Measurements from ENCODE around the gene RIMS4. TPM values are rescaled to one million over a fixed set of nuclear protein-coding genes. Genes with fewer than 3 reads are reported as not detected.

RIMS4 gene
- total RNA-seq, 2 experiments from 2014 or later = not detected

- Mint-ChIP-seq H3K27ac (no peak overlapping the region), H3K4me1 (ENCODE audit: low read depth) (peaks cover 14% of the 10 kb centered on the region), H3K9me3 (no peaks in the 10 kb centered on the region), H3K36me3 (ENCODE audit: low read depth) (no peaks in the 10 kb centered on the region), H3K4me3 (no peak overlapping the region), H3K27me3 (no peaks in the 10 kb centered on the region)
- no peak for TF ChIP-seq CTCF (IDR thresholded peaks at IDR 0.05)
- ChIA-PET CTCF (interaction anchor here (1.4 kb wide), 1 partner anchor 44 kb away, joined by 4 read pairs; no protein-coding TSS in a partner anchor), POLR2A (no interaction called here)
- no peak for DNase-seq
- ATAC-seq = no peak
- intact Hi-C loops (cut with micrococcal nuclease) = no loop called here
Measured at GRCh38 chr20:44728801-44729443, 81.4 kb downstream of the RIMS4 start.

- Mint-ChIP-seq H3K27ac (no peak overlapping the region), H3K9me3 (no peaks in the 10 kb centered on the region), H3K27me3 (no peaks in the 10 kb centered on the region), H3K4me1 (ENCODE audit: low read depth) (peaks cover 9% of the 10 kb centered on the region), H3K36me3 (ENCODE audit: low read depth) (no peaks in the 10 kb centered on the region), H3K4me3 (no peak overlapping the region)
- ATAC-seq (no peak), DNase-seq (no peak)
- ChIA-PET POLR2A (interaction anchor here (0.6 kb wide), 1 partner anchor 78 kb away, joined by 3 read pairs; no protein-coding TSS in a partner anchor), CTCF (no interaction called here)
- intact Hi-C loops (cut with micrococcal nuclease) = no loop called here
- TF ChIP-seq CTCF (IDR thresholded peaks at IDR 0.05) = no peak
Measured at GRCh38 chr20:44727651-44728050, 82.7 kb downstream of the RIMS4 start.

- H3K4me3 Mint-ChIP-seq = no peak overlapping the region
- H3K27ac Mint-ChIP-seq = no peak overlapping the region
- H3K9me3 Mint-ChIP-seq = no peaks in the 10 kb centered on the region
- ChIA-PET POLR2A (interaction anchor here (0.6 kb wide), 1 partner anchor 78 kb away, joined by 3 read pairs; no protein-coding TSS in a partner anchor), CTCF (no interaction called here)
- no peaks in the 10 kb centered on the region for H3K27me3 Mint-ChIP-seq
- DNase-seq (no peak), ATAC-seq (no peak)
- no peaks in the 10 kb centered on the region for H3K36me3 Mint-ChIP-seq (ENCODE audit: low read depth)
- intact Hi-C loops (cut with micrococcal nuclease) = no loop called here
- peaks cover 3% of the 10 kb centered on the region for H3K4me1 Mint-ChIP-seq (ENCODE audit: low read depth)
- no peak for TF ChIP-seq CTCF (IDR thresholded peaks at IDR 0.05)
Measured at GRCh38 chr20:44727039-44727438, 83.3 kb downstream of the RIMS4 start.

GRCh38 chr20:44725837-44726236 lies 84.5 kb downstream of the RIMS4 start:
- intact Hi-C loops (cut with micrococcal nuclease) = no loop called here
- ChIA-PET POLR2A (interaction anchor here (0.6 to 0.7 kb wide), 2 partner anchors 92 to 175 kb away, joined by 3 to 4 read pairs; no protein-coding TSS in a partner anchor), CTCF (no interaction called here)
- Mint-ChIP-seq H3K9me3 (no peaks in the 10 kb centered on the region), H3K27ac (no peak overlapping the region), H3K27me3 (no peaks in the 10 kb centered on the region), H3K36me3 (ENCODE audit: low read depth) (no peaks in the 10 kb centered on the region), H3K4me1 (ENCODE audit: low read depth) (no peaks in the 10 kb centered on the region), H3K4me3 (no peak overlapping the region)
- TF ChIP-seq CTCF (IDR thresholded peaks at IDR 0.05) = no peak
- DNase-seq (no peak), ATAC-seq (no peak)

GRCh38 chr20:44724423-44725091 lies 85.8 kb downstream of the RIMS4 start:
- Mint-ChIP-seq H3K9me3 (no peaks in the 10 kb centered on the region), H3K27ac (no peak overlapping the region), H3K27me3 (no peaks in the 10 kb centered on the region), H3K4me3 (no peak overlapping the region), H3K36me3 (ENCODE audit: low read depth) (no peaks in the 10 kb centered on the region), H3K4me1 (ENCODE audit: low read depth) (no peaks in the 10 kb centered on the region)
- intact Hi-C loops (cut with micrococcal nuclease) = no loop called here
- no peak for TF ChIP-seq CTCF (IDR thresholded peaks at IDR 0.05)
- DNase-seq = no peak
- POLR2A ChIA-PET = no interaction called here
- ATAC-seq = no peak
- CTCF ChIA-PET = interaction anchor here (1.0 to 2.3 kb wide), 4 partner anchors 8 to 39 kb away, joined by 3 to 11 read pairs (median 4); no protein-coding TSS in a partner anchor

Data from activated CD8-positive, alpha-beta T cell treated with anti-CD3 and anti-CD28 coated beads for 36 hours (primary cell).